Gastroesophageal sphincter (tissue), 4 donors: Measurements from ENCODE around the gene CMTM8. TPM values are rescaled to one million over a fixed set of nuclear protein-coding genes. Genes with fewer than 3 reads are reported as not detected.
"Not testable (repeated sequence)": the region's sequence is repeated elsewhere in the genome, so short reads cannot be mapped to it uniquely, and the experiment has no call there.

Experiments used
- ATAC-seq: fragments of 150-250 bp; one replicate; pipeline ENCODE4 v1.9.1; 2016; ENCODE audit warnings: mild to moderate bottlenecking, moderate library complexity
- H3K27ac ChIP-seq, 4 donors: fragments of 200-600 bp; sonication (generic) in 3 of 4; 1 replicate in 3 of 4; 2 replicates in 1 of 4; pipeline ENCODE4 v1.5.1; 2016 to 2019
- H3K27me3 ChIP-seq: fragments of 200-600 bp; sonication (generic); one replicate; pipeline ENCODE4 v1.5.1; 2019
- H3K36me3 ChIP-seq, 2 donors: fragments of 200-600 bp; sonication (generic); one replicate each; pipeline ENCODE4 v1.5.1; 2019; ENCODE audit warnings: control low read depth in 1 of 2
- H3K4me1 ChIP-seq, 3 donors: fragments of 200-600 bp; sonication (generic); 1 replicate in 2 of 3; 2 replicates in 1 of 3; pipeline ENCODE4 v1.5.1; 2016 to 2019; ENCODE audit warnings: control low read depth in 2 of 3
- H3K4me3 ChIP-seq, 2 donors: fragments of 200-600 bp; sonication (generic); one replicate each; pipeline ENCODE4 v1.5.1; 2019; ENCODE audit warnings: mild to moderate bottlenecking in 1 of 2, moderate library complexity in 1 of 2
- H3K9me3 ChIP-seq, 3 donors: fragments of 200-600 bp; sonication (generic); one replicate each; pipeline ENCODE4 v1.5.1; 2017 to 2019; ENCODE audit warnings: control low read depth in 2 of 3
- CTCF ChIP-seq, 4 experiments: fragments of 200-600 bp in 2 of 4; fragments of 450-650 bp in 2 of 4; sonication (generic) in 1 of 4; IDR thresholded peaks; one replicate each; pipeline ENCODE4 v1.5.1; 2017 to 2019; ENCODE audit warnings: antibody characterized with exemption in 4 of 4, mild to moderate bottlenecking in 2 of 4, moderate library complexity in 2 of 4
- EP300 ChIP-seq: sonication (generic); formaldehyde crosslinking; IDR thresholded peaks from one replicate; pipeline ENCODE4 v1.6.1; 2017; ENCODE audit warnings: antibody characterized with exemption, mild to moderate bottlenecking
- POLR2A ChIP-seq, 2 donors: fragments of 450-650 bp; IDR thresholded peaks; one replicate each; pipeline ENCODE4 v1.6.1; 2017; ENCODE audit warnings: antibody characterized with exemption in 2 of 2, mild to moderate bottlenecking in 2 of 2, moderate library complexity in 1 of 2
- POLR2AphosphoS5 ChIP-seq: sonication (generic); formaldehyde crosslinking; IDR thresholded peaks from one replicate; pipeline ENCODE4 v1.6.1; 2017; ENCODE audit warnings: antibody characterized with exemption
- WGBS, 2 donors: methylation state at CpG; one replicate each; pipeline ENCODE4 v1.1.5; 2018; ENCODE audit warnings: low coverage in 1 of 2; 5-methylcytosine and 5-hydroxymethylcytosine counted together
- total RNA-seq, 4 donors: library from RNA; depleted of rRNA; stranded (reverse); fragments of >200 nt; gene quantifications; one replicate each; pipeline ENCODE4 v1.1.0, GENCODE V29; 2016

CMTM8 gene
- total RNA-seq, 4 donors from 2014 or later: 1.2 to 3.1 (median 1.6) TPM

- H3K4me3 ChIP-seq: no peak overlapping the region
- H3K27ac ChIP-seq: no peak overlapping the region
- no peak for TF ChIP-seq POLR2AphosphoS5
- no peak for TF ChIP-seq POLR2A (IDR thresholded peaks at IDR 0.05)
- no peak for TF ChIP-seq CTCF (IDR thresholded peaks at IDR 0.05)
- no peak for TF ChIP-seq EP300
- no peaks in the 10 kb centered on the region for H3K36me3 ChIP-seq
- no peak for ATAC-seq
- WGBS, 2 donors: 83 to 100% methylated on average over 1 to 2 of the region's 2 CpGs
- no peaks in the 10 kb centered on the region for H3K4me1 ChIP-seq
- no peaks in the 10 kb centered on the region for H3K9me3 ChIP-seq
- no peaks in the 10 kb centered on the region for H3K27me3 ChIP-seq
Measured at GRCh38 chr3:32226875-32227500, 11.5 kb upstream of the CMTM8 start.

- not testable (repeated sequence) for H3K27ac ChIP-seq, H3K4me1 ChIP-seq, H3K36me3 ChIP-seq, H3K4me3 ChIP-seq, H3K27me3 ChIP-seq, H3K9me3 ChIP-seq, ATAC-seq
- 91% methylated on average over 4 of the region's 4 CpGs; no CpG with 5 or more reads in 1 of the 2 donors for WGBS, 2 donors
Measured at GRCh38 chr3:32228743-32229142, 9.7 kb upstream of the CMTM8 start.

GRCh38 chr3:32229565-32229964, 8.9 kb upstream of the CMTM8 start:
- H3K27me3 ChIP-seq: no peaks in the 10 kb centered on the region
- TF ChIP-seq POLR2AphosphoS5: no peak
- TF ChIP-seq CTCF (IDR thresholded peaks at IDR 0.05): no peak
- TF ChIP-seq POLR2A (IDR thresholded peaks at IDR 0.05): no peak
- TF ChIP-seq EP300: no peak
- no peaks in the 10 kb centered on the region for H3K9me3 ChIP-seq
- H3K4me3 ChIP-seq: no peak overlapping the region
- 94 to 100% methylated on average over 1 to 4 of the region's 4 CpGs for WGBS, 2 donors
- no peak overlapping the region for H3K27ac ChIP-seq
- H3K4me1 ChIP-seq: no peaks in the 10 kb centered on the region
- H3K36me3 ChIP-seq: no peaks in the 10 kb centered on the region
- no peak for ATAC-seq

GRCh38 chr3:32236377-32236776, 2.1 kb upstream of the CMTM8 start:
- H3K27me3 ChIP-seq: peaks cover 34% of the 10 kb centered on the region
- H3K27ac ChIP-seq: no peak overlapping the region
- no peak overlapping the region for H3K4me3 ChIP-seq
- peaks cover 0 to 24% (median 3%) of the 10 kb centered on the region in 3 donors for H3K4me1 ChIP-seq
- TF ChIP-seq CTCF (IDR thresholded peaks at IDR 0.05) (no peak), POLR2AphosphoS5 (no peak), EP300 (no peak), POLR2A (IDR thresholded peaks at IDR 0.05) (no peak)
- H3K9me3 ChIP-seq: peaks cover 0 to 7% (median 0%) of the 10 kb centered on the region in 3 donors
- no peak for ATAC-seq
- H3K36me3 ChIP-seq: no peaks in the 10 kb centered on the region

- ATAC-seq: peak; percentile 39
- Histone ChIP-seq H3K27ac (peak overlapping the region in 3 of 4 donors; percentile 59 to 70 (median 68)), H3K4me3 (peak overlapping the region; percentile 43 to 80), H3K9me3 (peaks cover 0 to 7% (median 0%) of the 10 kb centered on the region in 3 donors), H3K36me3 (no peaks in the 10 kb centered on the region), H3K27me3 (peaks cover 46% of the 10 kb centered on the region), H3K4me1 (peaks cover 0 to 24% (median 3%) of the 10 kb centered on the region in 3 donors)
- 21 to 36% methylated on average over 10 to 20 of the region's 49 CpGs for WGBS, 2 donors
- TF ChIP-seq POLR2AphosphoS5: no peak
Measured at GRCh38 chr3:32237670-32238452, 619 bp upstream of the CMTM8 start.
